ENCODE results near the gene CASP12. TPM values are rescaled to one million over a fixed set of nuclear protein-coding genes. Genes with fewer than 3 reads are reported as not detected.
A peak's percentile ranks its signal among the peaks of the same experiment; 100 is the strongest.

The CASP12 gene
- total RNA-seq, 1 donor from 2014 or later = not detected

DNA sequence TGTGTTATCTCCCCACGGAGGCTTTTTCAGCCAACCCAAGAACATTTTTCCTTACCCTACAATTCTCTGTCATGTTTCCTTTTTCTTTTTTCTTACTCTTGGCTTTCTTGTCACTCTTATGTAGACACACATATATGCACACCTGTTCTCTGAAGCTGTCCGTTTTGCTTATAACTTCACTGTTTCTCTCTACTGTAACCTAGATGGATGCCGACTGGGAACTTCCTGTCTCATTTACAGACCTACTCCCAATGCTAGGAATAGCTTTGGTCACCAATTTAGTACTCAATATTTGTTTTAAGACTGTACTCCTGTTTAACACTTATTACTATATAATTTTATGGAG lies 9.9 kb upstream of the CASP12 start:
- intact Hi-C loops (cut with micrococcal nuclease) = no loop called here
- H3K36me3 Mint-ChIP-seq (ENCODE audit: low read depth) = peaks cover 2% of the 10 kb centered on the region
- H3K4me3 Mint-ChIP-seq = no peak overlapping the region
- H3K4me1 Mint-ChIP-seq = peaks cover 8% of the 10 kb centered on the region
- H3K27me3 Mint-ChIP-seq = no peaks in the 10 kb centered on the region
- peaks cover 4% of the 10 kb centered on the region for H3K9me3 Mint-ChIP-seq
- H3K27ac Mint-ChIP-seq = no peak overlapping the region
- no peak for DNase-seq

DNA sequence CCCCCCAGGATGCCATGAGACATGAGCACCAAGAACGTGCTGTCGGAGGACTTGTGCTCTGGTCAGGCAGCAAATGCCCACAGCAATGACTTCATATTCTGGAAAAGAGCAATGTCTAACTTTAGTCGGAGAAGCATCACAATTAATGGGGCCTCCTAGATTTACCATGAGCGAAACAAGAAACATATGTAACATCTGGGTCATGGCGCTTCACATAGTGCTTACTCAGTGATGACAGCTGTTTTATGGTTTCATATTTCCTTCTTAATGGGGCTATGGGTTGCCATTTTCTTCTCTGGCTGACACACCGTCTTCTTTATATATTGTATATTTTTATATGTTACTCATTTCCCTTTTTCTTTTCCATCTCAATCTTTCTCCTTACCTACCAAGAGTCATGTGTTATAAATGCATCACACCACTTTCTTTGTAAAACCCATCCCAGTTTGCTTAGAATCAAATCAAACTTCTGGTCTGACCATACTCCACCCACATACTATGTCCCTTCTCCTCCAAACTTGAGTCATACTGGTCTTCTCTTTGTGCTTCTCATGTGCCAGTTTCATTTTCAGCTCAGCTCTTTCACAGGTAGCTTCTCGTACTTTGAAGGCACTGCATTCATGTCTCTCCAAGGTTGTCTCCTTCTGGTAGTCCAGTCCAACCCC lies 9.4 kb upstream of the CASP12 start:
- H3K36me3 Mint-ChIP-seq (ENCODE audit: low read depth) = peaks cover 2% of the 10 kb centered on the region
- intact Hi-C loops (cut with micrococcal nuclease) = no loop called here
- peaks cover 6% of the 10 kb centered on the region for H3K4me1 Mint-ChIP-seq
- H3K27ac Mint-ChIP-seq = no peak overlapping the region
- DNase-seq = peak; percentile 57
- no peak overlapping the region for H3K4me3 Mint-ChIP-seq
- no peaks in the 10 kb centered on the region for H3K27me3 Mint-ChIP-seq
- peaks cover 4% of the 10 kb centered on the region for H3K9me3 Mint-ChIP-seq

DNA sequence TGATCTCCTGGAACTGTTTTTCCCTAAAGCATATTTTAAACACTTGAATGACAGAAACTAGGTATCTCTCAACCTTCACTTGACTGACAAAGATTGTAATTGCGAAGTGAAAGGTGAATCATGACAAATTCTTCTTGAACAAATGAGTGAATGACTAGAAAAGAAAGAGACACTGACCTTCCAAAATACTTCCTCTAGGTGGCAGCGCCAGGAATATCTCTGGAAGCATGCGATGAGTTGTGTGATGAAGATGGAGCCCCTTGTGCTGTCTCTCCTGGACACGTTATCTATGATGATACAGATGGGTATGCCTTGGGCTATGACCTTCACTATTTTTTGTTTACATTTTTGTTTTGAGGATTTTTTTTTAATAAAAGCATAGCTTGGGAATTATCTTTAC lies 7.0 kb upstream of the CASP12 start:
- no peak overlapping the region for H3K27ac Mint-ChIP-seq
- peaks cover 3% of the 10 kb centered on the region for H3K36me3 Mint-ChIP-seq (ENCODE audit: low read depth)
- peaks cover 11% of the 10 kb centered on the region for H3K4me1 Mint-ChIP-seq
- H3K4me3 Mint-ChIP-seq = no peak overlapping the region
- DNase-seq = no peak
- H3K9me3 Mint-ChIP-seq = peaks cover 16% of the 10 kb centered on the region
- intact Hi-C loops (cut with micrococcal nuclease) = no loop called here
- no peaks in the 10 kb centered on the region for H3K27me3 Mint-ChIP-seq

DNA sequence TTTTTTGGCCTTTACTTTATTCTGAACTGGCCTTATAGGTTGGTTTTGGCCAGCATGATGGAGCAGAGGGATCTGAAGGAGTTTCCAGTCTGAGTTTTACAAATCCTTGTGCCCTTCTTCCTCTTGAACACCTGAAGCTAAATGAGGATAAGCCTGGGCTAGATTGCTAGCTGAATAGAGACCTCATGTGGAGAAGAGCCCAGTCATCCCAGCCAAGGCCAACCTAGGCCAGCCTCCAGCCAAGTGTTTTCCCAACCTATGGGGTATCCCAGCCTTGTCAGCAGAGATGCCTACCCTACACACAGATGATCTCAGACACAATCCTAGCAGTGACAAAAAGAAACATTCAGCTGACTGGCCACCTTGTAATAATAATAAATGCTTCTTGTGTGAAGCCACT lies 966 bp upstream of the CASP12 start:
- no peak overlapping the region for H3K4me3 Mint-ChIP-seq
- intact Hi-C loops (cut with micrococcal nuclease) = no loop called here
- no peaks in the 10 kb centered on the region for H3K27me3 Mint-ChIP-seq
- peaks cover 16% of the 10 kb centered on the region for H3K9me3 Mint-ChIP-seq
- H3K36me3 Mint-ChIP-seq (ENCODE audit: low read depth) = peaks cover 3% of the 10 kb centered on the region
- H3K4me1 Mint-ChIP-seq = peaks cover 17% of the 10 kb centered on the region
- H3K27ac Mint-ChIP-seq = no peak overlapping the region
- no peak for DNase-seq

DNA sequence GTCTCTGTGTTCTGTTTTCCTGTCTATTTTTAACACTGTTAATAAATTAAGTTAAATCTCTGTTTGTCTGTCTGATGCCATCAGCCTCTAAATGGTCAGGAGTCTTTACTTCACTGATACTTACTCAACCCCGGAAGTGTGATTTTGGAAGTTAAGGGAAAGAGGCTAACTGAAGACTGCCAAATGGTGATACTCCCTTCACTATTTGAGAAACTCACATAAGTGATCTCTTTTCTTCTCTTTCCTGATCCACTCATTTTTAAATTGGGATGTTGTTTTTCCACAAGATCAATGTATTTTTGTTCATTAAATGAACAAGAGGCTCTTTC lies 389 bp upstream of the CASP12 start:
- H3K36me3 Mint-ChIP-seq (ENCODE audit: low read depth) = peaks cover 3% of the 10 kb centered on the region
- intact Hi-C loops (cut with micrococcal nuclease) = no loop called here
- peaks cover 17% of the 10 kb centered on the region for H3K4me1 Mint-ChIP-seq
- H3K27ac Mint-ChIP-seq = no peak overlapping the region
- no peaks in the 10 kb centered on the region for H3K27me3 Mint-ChIP-seq
- peaks cover 16% of the 10 kb centered on the region for H3K9me3 Mint-ChIP-seq
- no peak for DNase-seq
- H3K4me3 Mint-ChIP-seq = peak overlapping the region; percentile 22

DNA sequence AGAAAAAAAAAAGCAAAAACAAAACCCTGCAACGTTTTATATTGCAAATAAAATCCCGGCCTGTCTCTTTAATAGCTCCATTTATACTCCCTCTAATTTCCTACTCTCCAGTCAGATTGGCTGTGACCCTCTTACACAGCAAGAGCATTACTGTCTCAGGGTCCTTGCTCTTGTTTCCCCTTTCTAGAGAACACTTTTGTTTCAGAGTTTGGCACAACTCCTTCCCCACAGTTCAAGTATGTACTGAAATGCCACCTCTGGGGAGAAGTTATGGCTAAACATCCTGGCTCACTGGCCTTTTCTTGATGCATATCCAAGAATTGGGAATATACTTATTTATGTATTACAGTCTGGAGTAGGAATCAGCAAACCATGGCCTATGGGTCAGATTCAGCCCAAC lies 2.6 kb downstream of the CASP12 start:
- Mint-ChIP-seq H3K4me3 (no peak overlapping the region), H3K4me1 (peaks cover 11% of the 10 kb centered on the region), H3K9me3 (peaks cover 4% of the 10 kb centered on the region), H3K27ac (no peak overlapping the region), H3K27me3 (peaks cover 2% of the 10 kb centered on the region), H3K36me3 (ENCODE audit: low read depth) (peaks cover 2% of the 10 kb centered on the region)
- intact Hi-C loops (cut with micrococcal nuclease) = no loop called here
- no peak for DNase-seq

DNA sequence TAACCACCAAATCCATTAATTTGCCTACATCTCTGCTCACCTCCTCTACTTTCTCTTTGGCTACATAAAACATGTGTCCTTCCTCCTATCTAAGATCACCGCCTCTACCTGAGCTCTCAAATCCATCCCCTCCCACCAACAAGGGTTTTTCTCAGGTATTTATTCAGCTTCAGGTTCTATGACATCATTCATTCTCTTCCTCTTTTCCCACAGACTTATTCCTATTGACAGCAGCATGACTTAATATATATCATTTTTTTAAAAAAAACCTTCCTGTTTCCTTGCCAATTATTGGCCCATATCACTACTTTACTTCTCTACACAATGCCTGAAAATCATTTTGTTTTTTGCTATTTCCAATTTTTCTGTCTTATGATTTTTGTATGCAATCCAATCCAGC lies 4.4 kb downstream of the CASP12 start:
- DNase-seq = no peak
- Mint-ChIP-seq H3K36me3 (ENCODE audit: low read depth) (peaks cover 1% of the 10 kb centered on the region), H3K4me3 (no peak overlapping the region), H3K9me3 (peaks cover 3% of the 10 kb centered on the region), H3K27me3 (peaks cover 2% of the 10 kb centered on the region), H3K4me1 (peaks cover 11% of the 10 kb centered on the region), H3K27ac (no peak overlapping the region)
- intact Hi-C loops (cut with micrococcal nuclease) = no loop called here

DNA sequence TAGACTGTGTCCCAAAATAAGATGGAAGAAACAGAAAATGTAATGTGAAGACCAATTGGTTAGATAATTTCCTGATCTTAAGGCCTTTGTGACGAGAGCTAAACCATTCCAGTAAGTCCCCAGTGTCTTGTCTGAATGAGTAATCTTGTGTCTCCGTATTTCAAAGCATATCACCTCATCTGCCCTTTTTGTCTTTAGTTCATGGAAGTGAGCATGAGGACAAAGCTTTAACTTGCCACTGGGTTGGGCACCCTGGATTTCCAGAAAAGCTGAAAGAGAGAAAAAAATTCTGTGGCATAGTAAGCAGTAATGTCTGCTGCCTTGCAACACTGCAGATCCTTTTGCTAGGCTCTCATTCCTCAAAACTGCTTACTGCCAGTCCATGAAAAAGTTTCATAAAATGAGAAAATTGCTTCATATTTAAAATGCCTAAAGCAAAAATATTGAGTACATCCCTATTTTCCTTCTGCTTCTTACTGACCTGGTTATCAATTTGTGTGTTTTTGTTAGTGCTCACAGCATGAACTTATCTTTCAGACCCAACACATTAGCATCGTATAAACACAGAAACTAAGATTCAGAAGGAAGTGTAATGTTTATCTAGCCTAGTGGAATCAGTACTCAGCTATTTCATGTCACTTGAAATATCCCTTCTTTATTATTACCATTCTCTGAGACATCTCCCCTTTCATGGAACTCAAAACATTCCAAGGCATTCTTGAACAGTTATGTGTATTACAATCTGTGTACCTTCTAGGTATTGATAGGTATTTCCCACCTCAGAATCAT lies 5.3 kb downstream of the CASP12 start:
- intact Hi-C loops (cut with micrococcal nuclease) = no loop called here
- H3K27ac Mint-ChIP-seq = no peak overlapping the region

DNA sequence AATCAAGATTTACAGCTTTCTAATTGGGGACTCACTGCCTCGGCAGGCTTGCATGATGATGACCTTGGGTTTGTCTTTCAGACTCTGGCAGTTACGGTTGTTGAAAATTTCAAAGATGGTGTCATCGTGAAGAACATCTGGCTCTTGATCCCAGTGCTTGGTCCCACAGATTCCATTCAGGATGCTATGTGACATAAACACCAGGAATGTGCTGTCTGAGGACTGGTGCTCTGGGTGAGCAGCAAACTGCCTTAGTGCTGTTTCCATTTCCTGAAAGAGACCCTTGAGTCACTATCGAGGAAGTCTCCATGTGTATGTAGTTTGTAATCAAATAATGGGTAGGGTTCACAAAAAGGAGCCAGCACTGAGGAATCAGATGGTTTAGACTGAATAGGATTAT lies 7.1 kb downstream of the CASP12 start:
- Mint-ChIP-seq H3K4me1 (no peaks in the 10 kb centered on the region), H3K27ac (no peak overlapping the region), H3K27me3 (peaks cover 2% of the 10 kb centered on the region), H3K36me3 (ENCODE audit: low read depth) (peaks cover 1% of the 10 kb centered on the region), H3K9me3 (peaks cover 10% of the 10 kb centered on the region), H3K4me3 (no peak overlapping the region)
- intact Hi-C loops (cut with micrococcal nuclease) = no loop called here
- DNase-seq = no peak

More for the DNA sequence above, 5.3 kb downstream of the CASP12 start:
- peaks cover 1% of the 10 kb centered on the region for H3K36me3 Mint-ChIP-seq (ENCODE audit: low read depth)
- H3K4me3 Mint-ChIP-seq = no peak overlapping the region
- H3K4me1 Mint-ChIP-seq = peaks cover 4% of the 10 kb centered on the region
- peaks cover 7% of the 10 kb centered on the region for H3K9me3 Mint-ChIP-seq
- no peak for DNase-seq
- peaks cover 2% of the 10 kb centered on the region for H3K27me3 Mint-ChIP-seq

DNA sequence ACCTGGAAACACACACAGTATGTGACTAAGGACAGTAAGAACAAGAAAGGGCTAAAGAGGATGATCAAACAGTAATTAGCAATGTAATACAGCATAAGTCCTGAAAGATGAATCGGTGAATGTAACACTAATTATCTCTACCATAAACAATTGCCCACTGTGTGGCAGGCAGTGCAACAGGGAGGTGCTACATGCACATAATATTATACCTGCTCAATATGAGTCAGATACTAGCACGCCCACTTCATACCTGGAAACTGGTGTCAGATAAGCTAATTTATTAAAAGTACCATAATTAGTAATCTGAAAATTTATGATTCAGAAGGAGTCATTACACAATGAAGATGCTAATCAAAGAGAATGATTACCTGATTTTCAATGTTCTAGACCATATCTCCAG lies 14.9 kb downstream of the CASP12 start:
- no peak overlapping the region for H3K27ac Mint-ChIP-seq
- H3K9me3 Mint-ChIP-seq = peaks cover 15% of the 10 kb centered on the region

DNA sequence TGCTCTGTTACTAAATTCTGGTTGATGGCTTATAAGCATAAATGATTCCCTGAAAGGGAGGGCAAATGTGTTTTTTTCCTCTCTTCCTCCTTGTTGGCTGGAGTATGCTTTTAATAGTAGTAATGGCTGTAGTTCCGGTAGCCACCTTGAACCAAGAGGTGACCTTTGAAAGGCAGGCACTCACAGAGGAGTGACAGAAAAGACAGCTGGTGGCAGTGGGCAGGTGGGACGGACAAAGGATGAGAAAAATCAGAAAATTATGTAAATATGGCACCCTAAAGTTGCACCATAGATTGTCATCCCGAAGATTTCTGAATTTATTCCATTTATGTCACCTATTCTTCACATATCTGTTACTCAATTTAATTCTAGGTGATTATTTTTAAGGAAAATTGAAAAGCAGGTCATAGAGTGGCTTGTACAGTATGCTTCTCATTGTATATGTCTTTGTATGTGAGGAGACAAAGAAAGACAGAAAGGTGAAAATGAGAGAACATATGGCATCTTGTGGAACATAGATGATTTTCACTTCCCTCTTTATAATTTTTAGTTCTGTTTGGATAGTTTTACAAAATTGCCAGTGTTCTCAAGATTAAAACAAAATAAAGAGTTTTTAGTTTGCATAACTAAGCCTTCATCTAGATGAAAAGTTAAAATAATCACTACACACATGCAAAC lies 17.0 kb downstream of the CASP12 start:
- H3K4me1 Mint-ChIP-seq = peaks cover 27% of the 10 kb centered on the region
- H3K27ac Mint-ChIP-seq = no peak overlapping the region
- peaks cover 8% of the 10 kb centered on the region for H3K9me3 Mint-ChIP-seq
- no peak for DNase-seq
- intact Hi-C loops (cut with micrococcal nuclease) = no loop called here
- peaks cover 4% of the 10 kb centered on the region for H3K36me3 Mint-ChIP-seq (ENCODE audit: low read depth)
- H3K27me3 Mint-ChIP-seq = no peaks in the 10 kb centered on the region
- no peak overlapping the region for H3K4me3 Mint-ChIP-seq

More for the DNA sequence above, 14.9 kb downstream of the CASP12 start:
- Mint-ChIP-seq H3K4me1 (peaks cover 8% of the 10 kb centered on the region), H3K36me3 (ENCODE audit: low read depth) (peaks cover 4% of the 10 kb centered on the region), H3K4me3 (no peak overlapping the region), H3K27me3 (no peaks in the 10 kb centered on the region)
- no peak for DNase-seq
- intact Hi-C loops (cut with micrococcal nuclease) = no loop called here

DNA sequence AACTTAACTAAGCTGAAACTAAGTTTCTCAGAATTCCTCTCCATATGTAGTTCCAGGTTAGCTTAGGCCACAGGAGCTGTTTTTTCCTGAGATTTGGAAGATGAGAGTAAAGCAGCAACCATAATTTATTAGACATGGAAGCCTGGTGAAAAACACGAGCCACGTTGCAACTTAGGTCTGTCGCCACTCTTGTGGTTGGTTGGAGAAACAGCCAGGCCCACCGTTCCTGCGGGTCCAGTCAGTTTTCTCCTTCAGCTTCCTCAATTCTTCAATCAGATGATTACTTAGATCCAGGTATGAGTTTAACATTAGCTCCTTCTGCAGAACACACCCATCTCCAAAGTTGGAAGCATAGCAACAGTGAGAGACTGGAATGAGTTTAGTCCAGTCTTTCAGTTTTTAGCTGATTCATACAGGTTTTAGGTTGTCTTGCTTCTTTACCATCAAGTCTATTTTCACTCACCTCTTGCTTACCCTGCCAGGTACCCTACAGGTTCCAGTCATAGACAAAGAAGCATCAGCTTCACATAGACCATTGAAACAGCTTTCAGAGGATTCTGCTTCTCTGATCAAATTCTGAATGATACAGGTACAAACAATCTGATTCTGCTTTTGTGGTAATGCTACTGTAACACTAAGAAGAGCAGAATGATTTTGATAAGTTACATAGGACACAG lies 18.6 kb downstream of the CASP12 start:
- no peak overlapping the region for H3K27ac Mint-ChIP-seq
- H3K27me3 Mint-ChIP-seq = no peaks in the 10 kb centered on the region
- H3K4me3 Mint-ChIP-seq = no peak overlapping the region
- intact Hi-C loops (cut with micrococcal nuclease) = loop anchor here (10.0 kb wide), 1 partner anchor 175 kb away; no protein-coding TSS in a partner anchor
- peaks cover 12% of the 10 kb centered on the region for H3K9me3 Mint-ChIP-seq
- DNase-seq = no peak
- H3K4me1 Mint-ChIP-seq = peaks cover 32% of the 10 kb centered on the region
- H3K36me3 Mint-ChIP-seq (ENCODE audit: low read depth) = peaks cover 4% of the 10 kb centered on the region

DNA sequence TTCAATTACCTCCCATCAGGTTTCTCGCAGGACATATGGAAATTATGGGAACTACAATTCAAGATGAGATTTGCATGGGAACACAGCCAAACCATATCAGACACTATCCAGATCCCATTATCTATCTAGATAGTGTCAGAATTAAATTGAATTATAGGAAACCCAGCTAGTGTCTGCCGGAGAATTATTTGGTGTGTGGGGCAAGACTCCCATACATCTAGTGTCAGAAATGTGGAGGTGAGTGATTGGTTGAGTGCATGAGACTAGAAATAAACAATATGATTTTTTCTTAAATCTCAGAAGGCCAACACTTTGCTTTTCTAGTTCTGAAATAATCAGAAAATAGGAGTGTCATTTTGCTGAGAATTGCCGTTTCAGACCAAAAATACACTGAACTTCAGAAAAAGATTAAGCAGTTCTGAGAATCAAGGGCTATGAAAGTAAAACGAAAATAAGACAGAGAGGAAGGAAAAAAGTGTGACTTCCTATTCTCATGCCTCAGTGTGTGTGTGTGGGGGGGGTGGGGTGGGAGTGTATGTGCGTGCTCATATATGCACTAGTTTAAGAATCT lies 21.3 kb downstream of the CASP12 start:
- Mint-ChIP-seq H3K36me3 (ENCODE audit: low read depth) (peaks cover 2% of the 10 kb centered on the region), H3K4me1 (peaks cover 29% of the 10 kb centered on the region), H3K27me3 (no peaks in the 10 kb centered on the region), H3K4me3 (peak overlapping the region; percentile 30), H3K27ac (peak overlapping the region; percentile 34), H3K9me3 (peaks cover 12% of the 10 kb centered on the region)
- intact Hi-C loops (cut with micrococcal nuclease) = loop anchor here (10.0 kb wide), 1 partner anchor 172 kb away; no protein-coding TSS in a partner anchor
- DNase-seq = peak; percentile 59
